Progenitor cell of endocrine pancreas (in vitro differentiated cells): Measurements from ENCODE around the gene TMEM9. TPM values are rescaled to one million over a fixed set of nuclear protein-coding genes. Genes with fewer than 3 reads are reported as not detected.

Experiments
- DNase-seq: peaks from one replicate; pipeline ENCODE4 v3.0.0; 2021; ENCODE audit warnings: low spot score; ENCODE audit not compliant: unreplicated experiment
- H3K27ac Mint-ChIP-seq: 2 replicates; pipeline ENCODE4 v1.8.0; 2021; ENCODE audit warnings: mild to moderate bottlenecking, moderate library complexity, mixed read lengths
- H3K27me3 Mint-ChIP-seq: 2 replicates; pipeline ENCODE4 v1.8.0; 2021; ENCODE audit warnings: mixed read lengths
- H3K36me3 Mint-ChIP-seq: 2 replicates; pipeline ENCODE4 v1.8.0; 2022; ENCODE audit warnings: mixed read lengths; ENCODE audit not compliant: insufficient read depth
- H3K4me1 Mint-ChIP-seq: 2 replicates; pipeline ENCODE4 v1.8.0; 2021; ENCODE audit warnings: low read depth, mixed read lengths
- H3K4me3 Mint-ChIP-seq: 2 replicates; pipeline ENCODE4 v1.8.0; 2021; ENCODE audit warnings: low read depth, mild to moderate bottlenecking, moderate library complexity, mixed read lengths
- H3K9me3 Mint-ChIP-seq: 2 replicates; pipeline ENCODE4 v1.8.0; 2021; ENCODE audit warnings: low read depth, mixed read lengths
- CTCF ChIP-seq: fragments of 200-600 bp; sonication (generic); IDR thresholded peaks from one replicate; pipeline ENCODE4 v1.5.0; 2021; ENCODE audit warnings: antibody characterized with exemption, mild to moderate bottlenecking; ENCODE audit not compliant: unreplicated experiment
- total RNA-seq: library from RNA; stranded (reverse); gene quantifications from 2 replicates; pipeline ENCODE4 v1.2.1, GENCODE V29; 2021

The TMEM9 gene
- total RNA-seq, 1 donor from 2014 or later = 146 TPM

- H3K4me1 Mint-ChIP-seq = no peaks in the 10 kb centered on the region
- peaks cover 23% of the 10 kb centered on the region for H3K36me3 Mint-ChIP-seq
- H3K27me3 Mint-ChIP-seq = no peaks in the 10 kb centered on the region
- no peak overlapping the region for H3K4me3 Mint-ChIP-seq
- peak overlapping the region; percentile 14 for H3K27ac Mint-ChIP-seq
- no peak for DNase-seq
- TF ChIP-seq CTCF = no peak
- H3K9me3 Mint-ChIP-seq = no peaks in the 10 kb centered on the region
Observed at GRCh38 chr1:201134405-201134804, 19.9 kb downstream of the TMEM9 start.

GRCh38 chr1:201131398-201131797, 22.9 kb downstream of the TMEM9 start:
- no peak overlapping the region for H3K4me3 Mint-ChIP-seq
- H3K27ac Mint-ChIP-seq = no peak overlapping the region
- DNase-seq = no peak
- peaks cover 3% of the 10 kb centered on the region for H3K27me3 Mint-ChIP-seq
- H3K36me3 Mint-ChIP-seq = peaks cover 22% of the 10 kb centered on the region
- H3K9me3 Mint-ChIP-seq = no peaks in the 10 kb centered on the region
- no peak for TF ChIP-seq CTCF
- H3K4me1 Mint-ChIP-seq = peaks cover 5% of the 10 kb centered on the region

- DNase-seq = no peak
- H3K27me3 Mint-ChIP-seq = peaks cover 18% of the 10 kb centered on the region
- H3K27ac Mint-ChIP-seq = no peak overlapping the region
- peaks cover 13% of the 10 kb centered on the region for H3K36me3 Mint-ChIP-seq
- peaks cover 10% of the 10 kb centered on the region for H3K4me1 Mint-ChIP-seq
- H3K4me3 Mint-ChIP-seq = no peak overlapping the region
- no peaks in the 10 kb centered on the region for H3K9me3 Mint-ChIP-seq
- no peak for TF ChIP-seq CTCF
Observed at GRCh38 chr1:201128962-201129361, 25.3 kb downstream of the TMEM9 start.

DNA sequence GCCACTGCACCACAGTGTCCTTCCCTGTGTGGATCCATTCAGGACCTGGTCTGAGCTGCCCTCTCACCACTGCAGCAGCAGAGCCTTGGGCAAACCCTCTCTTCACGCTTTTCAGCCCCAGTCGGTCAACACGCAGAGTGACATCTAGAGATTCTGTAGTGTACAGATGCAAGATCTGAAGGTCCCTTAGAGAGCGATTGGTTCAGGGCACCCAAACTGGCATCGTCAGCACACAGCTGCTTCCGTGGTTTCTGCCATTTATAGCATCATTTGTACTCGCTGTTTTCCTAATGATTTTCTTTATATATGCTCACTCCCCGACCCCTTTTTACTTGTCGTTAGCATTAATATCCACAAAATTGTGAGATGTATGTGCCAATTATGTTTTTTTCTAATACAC, 25.8 kb downstream of the TMEM9 start:
- Mint-ChIP-seq H3K4me1 (peaks cover 10% of the 10 kb centered on the region), H3K36me3 (peaks cover 10% of the 10 kb centered on the region)

DNA sequence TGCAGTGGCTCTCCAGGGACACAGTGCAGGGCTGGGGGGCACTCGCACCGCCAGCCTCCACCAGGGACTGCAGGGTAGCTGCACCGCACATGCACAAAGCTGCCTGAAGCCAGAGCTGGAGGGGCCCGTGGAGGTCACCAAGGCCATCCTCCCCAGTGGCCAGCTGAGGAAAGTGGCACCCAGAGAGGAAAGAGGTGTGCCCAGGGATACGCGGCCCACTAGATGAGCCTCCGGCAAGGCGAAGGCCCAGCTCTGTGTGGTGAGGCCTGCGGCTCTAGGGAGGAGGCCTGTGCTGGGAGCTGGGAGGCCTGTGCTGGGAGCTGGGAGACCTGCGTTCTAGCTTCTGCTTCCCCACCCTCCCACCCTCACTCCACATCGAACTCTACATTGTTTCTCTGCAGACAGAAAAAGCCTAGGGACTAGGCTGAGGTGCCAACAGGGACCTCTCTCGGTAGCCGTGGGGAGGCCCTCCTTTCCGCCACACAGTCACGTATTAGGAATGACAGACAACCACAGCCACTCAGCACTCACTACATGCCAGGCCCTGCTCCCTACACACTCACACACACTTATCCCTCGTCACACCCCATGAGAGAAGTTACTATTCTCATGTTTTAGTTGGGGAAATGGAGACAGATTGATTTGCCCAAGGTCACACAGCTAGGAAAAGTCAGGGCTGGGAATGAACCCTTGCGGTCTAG, 26.4 kb downstream of the TMEM9 start:
- TF ChIP-seq CTCF = no peak
- no peaks in the 10 kb centered on the region for H3K9me3 Mint-ChIP-seq
- DNase-seq = no peak
- H3K27me3 Mint-ChIP-seq = peaks cover 26% of the 10 kb centered on the region
- H3K36me3 Mint-ChIP-seq = peaks cover 7% of the 10 kb centered on the region
- H3K4me3 Mint-ChIP-seq = no peak overlapping the region
- H3K4me1 Mint-ChIP-seq = peaks cover 10% of the 10 kb centered on the region
- no peak overlapping the region for H3K27ac Mint-ChIP-seq

More for the DNA sequence above, 25.8 kb downstream of the TMEM9 start:
- Mint-ChIP-seq H3K27me3 (peaks cover 22% of the 10 kb centered on the region), H3K9me3 (no peaks in the 10 kb centered on the region), H3K27ac (no peak overlapping the region), H3K4me3 (no peak overlapping the region)
- no peak for DNase-seq
- no peak for TF ChIP-seq CTCF
